GM12891 (cell line): ENCODE results near the gene ZSCAN26.

Experiments used
- POLR2A ChIP-seq: IDR thresholded peaks from 2 replicates; pipeline ENCODE4 v1.6.1; 2011; ENCODE audit warnings: low read depth, low read length, control low read depth
- POLR2AphosphoS5 ChIP-seq: IDR thresholded peaks from 2 replicates; pipeline ENCODE4 v1.6.1; 2011; ENCODE audit warnings: low read depth, low read length, control low read depth

- peak; percentile 56; the same call in 1 of the 2 replicates for TF ChIP-seq POLR2A
- TF ChIP-seq POLR2AphosphoS5 = 0 out of 2 replicates have a peak, but pooled peaks have one; percentile 25
These were observed 46.4 kb upstream of the ZSCAN26 start for GRCh38 chr6:28220257-28221133.
